SU-DHL-6 (cell line): ENCODE results near the gene RPS6KA5.

Experiments used
- EZH2phosphoT487 ChIP-seq: fragments of 200-600 bp; sonication (generic), shearing (Covaris generic); conservative IDR thresholded peaks from 2 replicates; pipeline ENCODE4 v1.6.1; 2018; ENCODE audit warnings: mild to moderate bottlenecking, antibody characterized with exemption, low read length, moderate library complexity, mixed read lengths
- TF ChIP-seq, protein P1 (sequence below): fragments of 200-600 bp; sonication (generic); IDR thresholded peaks from one replicate; pipeline ENCODE4 v1.5.1; 2017; ENCODE audit warnings: antibody characterized with exemption, mild to moderate bottlenecking, low read length, moderate library complexity; ENCODE audit not compliant: insufficient read depth, poor library complexity, severe bottlenecking

- TF ChIP-seq, protein P1, sequence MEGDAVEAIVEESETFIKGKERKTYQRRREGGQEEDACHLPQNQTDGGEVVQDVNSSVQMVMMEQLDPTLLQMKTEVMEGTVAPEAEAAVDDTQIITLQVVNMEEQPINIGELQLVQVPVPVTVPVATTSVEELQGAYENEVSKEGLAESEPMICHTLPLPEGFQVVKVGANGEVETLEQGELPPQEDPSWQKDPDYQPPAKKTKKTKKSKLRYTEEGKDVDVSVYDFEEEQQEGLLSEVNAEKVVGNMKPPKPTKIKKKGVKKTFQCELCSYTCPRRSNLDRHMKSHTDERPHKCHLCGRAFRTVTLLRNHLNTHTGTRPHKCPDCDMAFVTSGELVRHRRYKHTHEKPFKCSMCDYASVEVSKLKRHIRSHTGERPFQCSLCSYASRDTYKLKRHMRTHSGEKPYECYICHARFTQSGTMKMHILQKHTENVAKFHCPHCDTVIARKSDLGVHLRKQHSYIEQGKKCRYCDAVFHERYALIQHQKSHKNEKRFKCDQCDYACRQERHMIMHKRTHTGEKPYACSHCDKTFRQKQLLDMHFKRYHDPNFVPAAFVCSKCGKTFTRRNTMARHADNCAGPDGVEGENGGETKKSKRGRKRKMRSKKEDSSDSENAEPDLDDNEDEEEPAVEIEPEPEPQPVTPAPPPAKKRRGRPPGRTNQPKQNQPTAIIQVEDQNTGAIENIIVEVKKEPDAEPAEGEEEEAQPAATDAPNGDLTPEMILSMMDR, result no peak
- no peak for TF ChIP-seq EZH2phosphoT487
Observed at GRCh38 chr14:90804292-90805083, 256.0 kb downstream of the RPS6KA5 start.
